ENCODE results near the gene TCTA.

The TCTA gene

DNA sequence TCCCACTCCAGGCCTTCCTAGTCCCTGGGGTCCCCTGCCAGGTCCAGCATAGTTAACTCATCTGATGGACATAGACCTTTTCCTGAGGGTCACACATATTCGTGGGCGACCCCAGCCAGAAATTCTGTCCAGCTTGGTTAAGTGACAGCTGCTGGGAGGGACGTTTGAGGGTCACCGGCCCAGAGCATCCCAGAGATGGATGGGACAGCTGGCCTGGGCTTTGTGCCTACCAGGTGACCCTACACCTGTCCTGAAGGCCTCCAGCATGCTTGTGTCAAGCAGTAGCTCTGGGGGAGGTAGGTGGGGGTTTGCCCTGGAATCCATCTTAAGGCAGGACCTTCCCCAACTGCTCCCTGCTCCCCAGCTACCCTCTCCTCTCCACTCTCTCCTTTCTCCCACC is 48.7 kb downstream of the TCTA start:
- DNase-seq (ENCODE audit: low read depth) = no peak

DNA sequence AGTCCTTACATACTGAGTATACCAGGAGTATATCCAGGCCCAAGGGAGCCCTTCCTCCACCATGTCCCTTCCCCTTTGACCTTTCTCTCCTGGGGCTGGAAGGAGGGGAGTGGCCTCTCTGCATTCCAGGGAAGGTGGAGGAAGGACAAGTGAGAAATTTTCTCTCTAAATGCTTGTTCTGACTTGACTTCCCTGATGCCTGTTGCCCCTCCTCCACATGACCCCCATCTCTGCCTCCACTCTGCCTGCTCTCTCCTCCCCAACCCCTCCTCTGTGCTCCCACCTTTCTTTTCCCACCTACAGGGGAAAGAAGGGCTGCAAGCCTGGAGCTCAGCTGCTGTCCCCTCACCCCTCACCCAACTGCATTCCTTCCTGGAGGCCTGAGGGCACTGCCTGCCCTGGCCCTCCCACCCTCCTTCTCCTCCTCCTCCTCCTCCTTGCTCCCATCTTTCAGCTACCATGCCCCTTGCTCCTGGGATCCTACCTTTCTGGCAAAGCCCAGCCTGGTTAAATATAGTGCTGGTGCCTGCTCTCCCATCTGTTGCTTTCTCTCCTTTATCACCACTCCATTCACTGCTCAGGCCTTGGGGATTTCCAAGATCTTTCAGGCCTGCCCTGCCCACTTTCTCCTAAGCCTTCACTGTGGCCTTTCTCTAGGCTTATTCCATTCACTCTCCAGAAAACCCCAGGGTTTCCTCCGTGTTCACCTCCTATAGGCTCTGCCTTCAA is 49.4 kb downstream of the TCTA start:
- no peak for DNase-seq (ENCODE audit: low read depth)

DNA sequence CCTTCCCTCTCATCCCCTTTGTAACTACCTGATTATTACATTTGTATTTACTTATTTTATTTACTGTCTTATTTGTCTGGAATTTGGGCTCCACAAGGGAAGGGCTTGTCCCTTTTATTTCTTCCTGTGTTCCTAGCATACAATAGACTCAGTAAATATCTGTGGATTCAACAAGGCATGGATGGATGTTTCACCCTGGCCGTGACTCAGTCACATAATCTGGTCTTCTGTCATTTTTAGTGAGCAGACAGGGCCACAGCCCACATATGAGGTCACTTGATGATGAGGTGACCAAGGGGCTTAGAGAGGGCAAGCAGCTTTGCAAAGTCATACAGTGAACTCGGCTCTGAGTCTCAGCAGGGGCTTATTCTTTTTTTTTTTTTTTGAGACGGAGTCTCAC is 50.0 kb downstream of the TCTA start:
- no peak for DNase-seq (ENCODE audit: low read depth)

DNA sequence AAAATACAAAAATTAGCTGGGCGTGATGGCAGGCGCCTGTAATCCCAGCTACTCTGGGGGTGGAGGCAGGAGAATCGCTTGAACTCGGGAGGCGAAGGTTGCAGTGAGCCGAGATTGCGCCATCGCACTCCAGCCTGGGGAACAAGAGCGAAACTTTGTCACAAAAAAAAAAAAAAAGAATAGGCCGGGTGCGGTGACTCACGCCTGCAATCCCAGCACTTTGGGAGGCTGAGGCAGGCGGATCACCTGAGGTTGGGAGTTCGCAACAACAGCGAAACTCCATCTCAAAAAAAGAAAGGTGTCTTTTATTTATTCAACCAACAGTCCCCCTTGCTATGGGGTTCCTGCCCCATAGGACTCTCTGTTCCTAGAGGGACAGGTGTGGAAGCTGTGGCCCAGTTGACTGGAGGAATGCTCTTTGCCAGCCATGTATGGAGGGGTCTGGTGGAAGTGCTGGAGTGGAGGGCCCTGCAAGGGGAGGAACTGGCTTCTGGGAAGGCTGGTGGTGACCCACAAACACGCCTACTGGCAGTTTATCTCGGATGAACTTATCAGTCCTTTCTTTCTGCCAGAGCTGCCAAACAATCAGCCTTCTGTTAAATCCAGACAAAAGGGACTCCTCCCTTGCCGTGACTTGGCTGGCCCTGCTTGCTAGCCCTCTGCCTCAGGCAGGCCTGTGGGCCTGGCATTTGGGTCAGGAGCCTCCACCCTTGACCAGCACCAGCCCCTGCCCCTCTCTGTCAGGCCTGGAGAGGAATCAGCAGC is 53.2 kb downstream of the TCTA start:
- no peak for DNase-seq (ENCODE audit: low read depth)
